ENCODE data around the gene GJA5. TPM values are rescaled to one million over a fixed set of nuclear protein-coding genes. Genes with fewer than 3 reads are reported as not detected.

GJA5 gene
- total RNA-seq, 1 donor from 2014 or later: 0.29 TPM

- no peak for DNase-seq (ENCODE audit: low read depth)
- no peaks in the 10 kb centered on the region for H3K27me3 ChIP-seq (ENCODE audit: control insufficient read depth, insufficient read depth, low read length)
- no peak for TF ChIP-seq CTCF (IDR thresholded peaks at IDR 0.05; ENCODE audit: insufficient read depth, low read length, poor library complexity, severe bottlenecking)
- no peaks in the 10 kb centered on the region for H3K36me3 ChIP-seq (ENCODE audit: control insufficient read depth, insufficient read depth, low read length)
- H3K4me3 ChIP-seq (ENCODE audit: low read depth, low read length): no peak overlapping the region
Measured at GRCh38 chr1:147800804-147801203, 40.4 kb upstream of the GJA5 start.

- no peaks in the 10 kb centered on the region for H3K27me3 ChIP-seq (ENCODE audit: control insufficient read depth, insufficient read depth, low read length)
- TF ChIP-seq CTCF (IDR thresholded peaks at IDR 0.05; ENCODE audit: insufficient read depth, low read length, poor library complexity, severe bottlenecking): no peak
- no peak overlapping the region for H3K4me3 ChIP-seq (ENCODE audit: low read depth, low read length)
- no peak for DNase-seq (ENCODE audit: low read depth)
- no peaks in the 10 kb centered on the region for H3K36me3 ChIP-seq (ENCODE audit: control insufficient read depth, insufficient read depth, low read length)
Measured at GRCh38 chr1:147798731-147799130, 38.3 kb upstream of the GJA5 start.

GRCh38 chr1:147794570-147794969, 34.2 kb upstream of the GJA5 start:
- Histone ChIP-seq H3K27me3 (ENCODE audit: control insufficient read depth, insufficient read depth, low read length) (no peaks in the 10 kb centered on the region), H3K4me3 (ENCODE audit: low read depth, low read length) (no peak overlapping the region), H3K36me3 (ENCODE audit: control insufficient read depth, insufficient read depth, low read length) (no peaks in the 10 kb centered on the region)
- TF ChIP-seq CTCF (IDR thresholded peaks at IDR 0.05; ENCODE audit: insufficient read depth, low read length, poor library complexity, severe bottlenecking): no peak
- DNase-seq (ENCODE audit: low read depth): no peak

- Histone ChIP-seq H3K4me3 (ENCODE audit: low read depth, low read length) (no peak overlapping the region), H3K27me3 (ENCODE audit: control insufficient read depth, insufficient read depth, low read length) (no peaks in the 10 kb centered on the region), H3K36me3 (ENCODE audit: control insufficient read depth, insufficient read depth, low read length) (no peaks in the 10 kb centered on the region)
- no peak for DNase-seq (ENCODE audit: low read depth)
- no peak for TF ChIP-seq CTCF (IDR thresholded peaks at IDR 0.05; ENCODE audit: insufficient read depth, low read length, poor library complexity, severe bottlenecking)
Measured at GRCh38 chr1:147791876-147792275, 31.5 kb upstream of the GJA5 start.

GRCh38 chr1:147787765-147788164, 27.4 kb upstream of the GJA5 start:
- Histone ChIP-seq H3K36me3 (ENCODE audit: control insufficient read depth, insufficient read depth, low read length) (no peaks in the 10 kb centered on the region), H3K4me3 (ENCODE audit: low read depth, low read length) (no peak overlapping the region), H3K27me3 (ENCODE audit: control insufficient read depth, insufficient read depth, low read length) (peaks cover 2% of the 10 kb centered on the region)
- TF ChIP-seq CTCF (IDR thresholded peaks at IDR 0.05; ENCODE audit: insufficient read depth, low read length, poor library complexity, severe bottlenecking): no peak
- DNase-seq (ENCODE audit: low read depth): no peak

GRCh38 chr1:147786536-147786935, 26.1 kb upstream of the GJA5 start:
- H3K27me3 ChIP-seq (ENCODE audit: control insufficient read depth, insufficient read depth, low read length): peaks cover 2% of the 10 kb centered on the region

More at GRCh38 chr1:147786536-147786935, 26.1 kb upstream of the GJA5 start:
- TF ChIP-seq CTCF (IDR thresholded peaks at IDR 0.05; ENCODE audit: insufficient read depth, low read length, poor library complexity, severe bottlenecking): no peak
- DNase-seq (ENCODE audit: low read depth): no peak
- Histone ChIP-seq H3K4me3 (ENCODE audit: low read depth, low read length) (no peak overlapping the region), H3K36me3 (ENCODE audit: control insufficient read depth, insufficient read depth, low read length) (no peaks in the 10 kb centered on the region)
